ENCODE measurements around the gene HSPG2.

The HSPG2 gene

DNA sequence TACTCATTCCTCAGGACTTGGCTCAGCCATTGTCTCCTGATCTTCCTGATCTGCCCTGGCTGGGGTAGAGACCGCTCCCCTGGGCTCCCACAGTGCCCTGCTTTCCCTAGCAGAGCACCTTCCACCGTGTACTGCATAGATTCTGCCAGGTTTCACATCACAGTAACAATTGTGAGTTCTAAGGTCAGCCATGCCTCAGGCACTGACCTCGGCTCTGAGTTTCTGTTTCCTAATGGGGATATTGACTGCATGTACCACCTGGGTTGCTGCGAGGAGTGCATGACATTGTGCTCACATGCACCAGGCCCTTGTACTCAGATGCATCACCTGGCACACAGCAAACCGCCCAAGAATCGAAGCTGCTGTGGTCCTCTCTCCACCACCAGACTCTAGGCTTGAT, 46.0 kb downstream of the HSPG2 start:
- TF ChIP-seq CEBPB (IDR thresholded peaks at IDR 0.05) (no peak), RAD21 (IDR thresholded peaks at IDR 0.05; ENCODE audit: low read depth) (no peak)
- TF ChIP-seq, protein P1, sequence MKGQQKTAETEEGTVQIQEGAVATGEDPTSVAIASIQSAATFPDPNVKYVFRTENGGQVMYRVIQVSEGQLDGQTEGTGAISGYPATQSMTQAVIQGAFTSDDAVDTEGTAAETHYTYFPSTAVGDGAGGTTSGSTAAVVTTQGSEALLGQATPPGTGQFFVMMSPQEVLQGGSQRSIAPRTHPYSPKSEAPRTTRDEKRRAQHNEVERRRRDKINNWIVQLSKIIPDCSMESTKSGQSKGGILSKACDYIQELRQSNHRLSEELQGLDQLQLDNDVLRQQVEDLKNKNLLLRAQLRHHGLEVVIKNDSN (IDR thresholded peaks at IDR 0.05): no peak
- TF ChIP-seq, protein P2, sequence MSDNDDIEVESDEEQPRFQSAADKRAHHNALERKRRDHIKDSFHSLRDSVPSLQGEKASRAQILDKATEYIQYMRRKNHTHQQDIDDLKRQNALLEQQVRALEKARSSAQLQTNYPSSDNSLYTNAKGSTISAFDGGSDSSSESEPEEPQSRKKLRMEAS (IDR thresholded peaks at IDR 0.05): no peak

DNA sequence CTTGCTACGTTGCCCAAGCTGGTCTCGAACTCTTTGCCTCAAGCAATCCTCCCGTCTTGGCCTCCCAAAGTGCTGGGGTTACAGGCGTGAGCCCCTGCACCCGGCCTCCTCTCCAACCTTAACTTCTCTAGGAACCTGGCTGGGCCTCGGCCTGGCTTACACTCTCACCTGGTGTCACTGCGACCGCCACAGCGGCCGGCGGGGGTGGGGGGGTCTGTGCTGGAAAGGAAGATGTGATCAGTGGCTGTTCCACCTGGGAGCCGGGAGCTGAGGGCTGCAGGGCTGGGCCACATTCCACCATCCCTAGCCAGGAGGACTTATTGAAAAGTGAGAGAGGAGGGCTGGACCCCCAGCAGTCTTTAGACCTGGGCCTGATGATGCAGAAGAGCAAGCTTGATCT, 48.6 kb downstream of the HSPG2 start:
- no peak for TF ChIP-seq CREB1 (IDR thresholded peaks at IDR 0.05; ENCODE audit: low read depth)
- TF ChIP-seq YY1 (IDR thresholded peaks at IDR 0.05; ENCODE audit: low read depth): no peak
- no peak for TF ChIP-seq NFIC (IDR thresholded peaks at IDR 0.05)
- no peak for TF ChIP-seq TAF1 (IDR thresholded peaks at IDR 0.05; ENCODE audit: low read depth)
- TF ChIP-seq, protein P2 (IDR thresholded peaks at IDR 0.05): no peak
- no peak for TF ChIP-seq EP300 (IDR thresholded peaks at IDR 0.05; ENCODE audit: borderline replicate concordance)
- no peak for TF ChIP-seq TEAD4 (IDR thresholded peaks at IDR 0.05)
- TF ChIP-seq TCF12 (IDR thresholded peaks at IDR 0.05; ENCODE audit: low read depth): no peak
- TF ChIP-seq, protein P1 (IDR thresholded peaks at IDR 0.05): no peak
- no peak for TF ChIP-seq EGR1 (IDR thresholded peaks at IDR 0.05)
- TF ChIP-seq FOXM1 (IDR thresholded peaks at IDR 0.05; ENCODE audit: borderline replicate concordance, low read depth): no peak
- no peak for TF ChIP-seq RAD21 (IDR thresholded peaks at IDR 0.05; ENCODE audit: low read depth)
- TF ChIP-seq CEBPB (IDR thresholded peaks at IDR 0.05): no peak
- TF ChIP-seq ZBTB7A (IDR thresholded peaks at IDR 0.05; ENCODE audit: low read depth): no peak
- TF ChIP-seq, protein P3, sequence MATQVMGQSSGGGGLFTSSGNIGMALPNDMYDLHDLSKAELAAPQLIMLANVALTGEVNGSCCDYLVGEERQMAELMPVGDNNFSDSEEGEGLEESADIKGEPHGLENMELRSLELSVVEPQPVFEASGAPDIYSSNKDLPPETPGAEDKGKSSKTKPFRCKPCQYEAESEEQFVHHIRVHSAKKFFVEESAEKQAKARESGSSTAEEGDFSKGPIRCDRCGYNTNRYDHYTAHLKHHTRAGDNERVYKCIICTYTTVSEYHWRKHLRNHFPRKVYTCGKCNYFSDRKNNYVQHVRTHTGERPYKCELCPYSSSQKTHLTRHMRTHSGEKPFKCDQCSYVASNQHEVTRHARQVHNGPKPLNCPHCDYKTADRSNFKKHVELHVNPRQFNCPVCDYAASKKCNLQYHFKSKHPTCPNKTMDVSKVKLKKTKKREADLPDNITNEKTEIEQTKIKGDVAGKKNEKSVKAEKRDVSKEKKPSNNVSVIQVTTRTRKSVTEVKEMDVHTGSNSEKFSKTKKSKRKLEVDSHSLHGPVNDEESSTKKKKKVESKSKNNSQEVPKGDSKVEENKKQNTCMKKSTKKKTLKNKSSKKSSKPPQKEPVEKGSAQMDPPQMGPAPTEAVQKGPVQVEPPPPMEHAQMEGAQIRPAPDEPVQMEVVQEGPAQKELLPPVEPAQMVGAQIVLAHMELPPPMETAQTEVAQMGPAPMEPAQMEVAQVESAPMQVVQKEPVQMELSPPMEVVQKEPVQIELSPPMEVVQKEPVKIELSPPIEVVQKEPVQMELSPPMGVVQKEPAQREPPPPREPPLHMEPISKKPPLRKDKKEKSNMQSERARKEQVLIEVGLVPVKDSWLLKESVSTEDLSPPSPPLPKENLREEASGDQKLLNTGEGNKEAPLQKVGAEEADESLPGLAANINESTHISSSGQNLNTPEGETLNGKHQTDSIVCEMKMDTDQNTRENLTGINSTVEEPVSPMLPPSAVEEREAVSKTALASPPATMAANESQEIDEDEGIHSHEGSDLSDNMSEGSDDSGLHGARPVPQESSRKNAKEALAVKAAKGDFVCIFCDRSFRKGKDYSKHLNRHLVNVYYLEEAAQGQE (IDR thresholded peaks at IDR 0.05; ENCODE audit: low read depth): no peak

DNA sequence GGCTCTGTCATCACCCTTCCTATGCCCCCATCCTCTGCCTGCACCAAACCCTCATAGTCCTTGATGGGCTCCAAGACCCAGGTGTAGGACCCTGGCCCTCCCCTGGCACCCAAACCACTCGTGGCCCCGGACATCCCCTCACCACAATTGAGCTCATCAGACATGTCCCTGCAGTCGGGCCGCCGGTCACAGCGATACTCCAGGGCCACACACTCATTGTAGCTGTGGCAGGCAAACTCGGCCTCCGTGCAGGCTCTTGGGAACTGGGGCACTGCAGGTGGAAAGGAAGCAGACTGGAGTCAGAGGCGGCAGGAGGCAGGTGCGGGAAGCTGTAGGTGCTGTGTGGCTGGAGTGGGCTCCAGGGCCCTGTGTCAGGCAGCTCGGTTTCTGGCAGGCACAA, 49.3 kb downstream of the HSPG2 start:
- TF ChIP-seq ZBTB7A (IDR thresholded peaks at IDR 0.05; ENCODE audit: low read depth): no peak

DNA sequence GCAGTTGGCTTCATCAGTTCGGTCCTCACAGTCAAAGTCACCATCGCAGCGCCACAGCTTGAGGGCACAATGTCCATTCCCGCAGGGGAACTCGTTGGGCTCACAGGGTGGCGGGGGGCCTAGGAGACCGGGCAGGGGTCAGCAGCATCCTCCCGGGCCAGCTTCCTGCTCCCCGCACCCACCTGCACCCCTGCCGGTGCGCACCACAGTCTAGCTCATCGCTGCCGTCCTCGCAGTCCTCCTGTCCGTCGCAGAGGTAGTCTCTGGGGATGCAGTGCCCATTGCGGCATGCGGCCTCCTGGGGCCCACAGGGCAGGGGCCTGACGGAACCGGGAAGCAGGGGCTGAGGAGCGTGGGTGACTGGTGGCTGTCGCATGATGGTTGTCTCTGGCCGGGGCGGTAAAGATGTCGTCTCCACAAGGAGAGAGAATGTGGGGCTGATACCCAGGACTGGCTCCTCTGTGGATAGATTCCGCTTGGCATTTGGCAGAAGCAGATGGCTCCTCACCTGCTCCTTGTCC, 49.8 kb downstream of the HSPG2 start:
- TF ChIP-seq TCF12 (IDR thresholded peaks at IDR 0.05; ENCODE audit: low read depth) (no peak), TAF1 (IDR thresholded peaks at IDR 0.05; ENCODE audit: low read depth) (no peak), YY1 (IDR thresholded peaks at IDR 0.05; ENCODE audit: low read depth) (no peak), EGR1 (IDR thresholded peaks at IDR 0.05) (no peak), ZBTB7A (IDR thresholded peaks at IDR 0.05; ENCODE audit: low read depth) (no peak), EP300 (IDR thresholded peaks at IDR 0.05; ENCODE audit: borderline replicate concordance) (no peak)
- TF ChIP-seq, protein P3 (IDR thresholded peaks at IDR 0.05; ENCODE audit: low read depth): no peak

DNA sequence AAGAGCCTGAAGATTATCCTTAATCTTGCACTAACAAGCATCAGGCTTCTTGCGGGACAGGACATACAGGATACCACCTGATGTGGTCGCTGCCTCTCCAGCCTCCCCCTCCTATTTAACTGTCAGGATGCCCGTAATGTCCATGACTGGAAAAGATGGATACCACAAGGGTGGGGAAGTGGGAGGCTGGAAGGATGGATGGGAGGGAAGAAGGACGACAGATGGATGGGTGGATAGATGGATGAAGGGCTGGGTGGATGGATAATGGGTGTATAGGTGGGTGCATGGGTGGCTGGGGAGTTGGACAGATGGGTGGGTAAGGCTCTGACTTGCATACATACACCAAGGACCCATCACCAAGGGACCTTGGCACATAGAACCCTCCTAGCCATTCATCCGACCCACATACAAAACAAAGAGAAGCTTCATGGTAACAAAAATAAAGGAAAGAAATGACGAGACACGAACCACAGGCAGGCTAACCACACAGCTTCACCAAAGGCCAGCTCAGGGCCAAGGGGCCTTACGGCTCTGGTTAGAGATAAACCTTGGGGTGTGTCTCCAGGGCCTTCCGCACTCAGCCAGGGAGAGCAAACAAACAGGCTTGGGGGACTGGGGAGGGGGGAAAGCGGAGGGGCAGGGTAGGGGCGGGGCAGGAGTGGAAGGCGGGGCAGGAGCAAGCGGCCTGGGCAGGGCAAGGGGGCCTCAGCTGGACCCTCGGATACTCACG, 50.5 kb downstream of the HSPG2 start:
- no peak for TF ChIP-seq ZBTB7A (IDR thresholded peaks at IDR 0.05; ENCODE audit: low read depth)
- TF ChIP-seq CEBPB (IDR thresholded peaks at IDR 0.05): no peak
- TF ChIP-seq TAF1 (IDR thresholded peaks at IDR 0.05; ENCODE audit: low read depth): no peak
- TF ChIP-seq, protein P1 (IDR thresholded peaks at IDR 0.05): no peak
- TF ChIP-seq EP300 (IDR thresholded peaks at IDR 0.05; ENCODE audit: borderline replicate concordance): no peak
